ENCODE data around the gene SPAG9.

GRCh38 chr17:50918071-50918932 is 202.4 kb downstream of the SPAG9 start:
- no peak for TF ChIP-seq CTCF (IDR thresholded peaks at IDR 0.05)
- no peak for TF ChIP-seq EP300 (IDR thresholded peaks at IDR 0.05)

Data from sigmoid colon (tissue), 4 donors.